PFSK-1 (cell line): ENCODE data around the gene HBS1L. TPM values are rescaled to one million over a fixed set of nuclear protein-coding genes. Genes with fewer than 3 reads are reported as not detected.

Source experiments
- FOXP2 ChIP-seq: optimal IDR thresholded peaks from 2 replicates; pipeline ENCODE3; 2011; ENCODE audit warnings: borderline replicate concordance, control low read depth, inconsistent platforms; ENCODE audit not compliant: insufficient read depth; ENCODE audit errors: extremely low read length, extremely low read depth
- POLR2AphosphoS5 ChIP-seq: IDR thresholded peaks from 2 replicates; pipeline ENCODE4 v1.6.1; 2012; ENCODE audit warnings: low read depth, mild to moderate bottlenecking, control low read depth, low read length, moderate library complexity
- SIN3A ChIP-seq: IDR thresholded peaks from 2 replicates; pipeline ENCODE4 v1.6.1; 2012; ENCODE audit warnings: mild to moderate bottlenecking, low read length, moderate library complexity, borderline replicate concordance; ENCODE audit not compliant: insufficient read depth
- TAF1 ChIP-seq: IDR thresholded peaks from 2 replicates; pipeline ENCODE4 v1.6.1; 2012; ENCODE audit warnings: low read length, control low read depth, borderline replicate concordance; ENCODE audit not compliant: insufficient read depth
- polyA plus RNA-seq: library from polyadenylated mRNA; unstranded; fragments of >200 nt; gene quantifications from one replicate; pipeline ENCODE4 v1.2.1, GENCODE V29; 2012; ENCODE audit warnings: low read depth, missing spikeins; ENCODE audit not compliant: insufficient read length
- TF ChIP-seq, protein P1 (sequence below), 2 experiments: IDR thresholded peaks; 2 replicates each; pipeline versions ENCODE4 v1.6.1 to v1.8.0; 2011 to 2012; ENCODE audit warnings: low read depth in 2 of 2, low read length in 2 of 2, control low read depth in 1 of 2, inconsistent platforms in 1 of 2, mild to moderate bottlenecking in 1 of 2, moderate library complexity in 1 of 2; ENCODE audit not compliant: insufficient read depth in 1 of 2

Gene HBS1L
- 57.3 TPM for polyA plus RNA-seq

- TF ChIP-seq POLR2AphosphoS5 (peak; percentile 96), SIN3A (peak; percentile 87; the same call in 1 of the 2 replicates), FOXP2 (peak; percentile 94), TAF1 (peak; percentile 96)
- TF ChIP-seq, protein P1, sequence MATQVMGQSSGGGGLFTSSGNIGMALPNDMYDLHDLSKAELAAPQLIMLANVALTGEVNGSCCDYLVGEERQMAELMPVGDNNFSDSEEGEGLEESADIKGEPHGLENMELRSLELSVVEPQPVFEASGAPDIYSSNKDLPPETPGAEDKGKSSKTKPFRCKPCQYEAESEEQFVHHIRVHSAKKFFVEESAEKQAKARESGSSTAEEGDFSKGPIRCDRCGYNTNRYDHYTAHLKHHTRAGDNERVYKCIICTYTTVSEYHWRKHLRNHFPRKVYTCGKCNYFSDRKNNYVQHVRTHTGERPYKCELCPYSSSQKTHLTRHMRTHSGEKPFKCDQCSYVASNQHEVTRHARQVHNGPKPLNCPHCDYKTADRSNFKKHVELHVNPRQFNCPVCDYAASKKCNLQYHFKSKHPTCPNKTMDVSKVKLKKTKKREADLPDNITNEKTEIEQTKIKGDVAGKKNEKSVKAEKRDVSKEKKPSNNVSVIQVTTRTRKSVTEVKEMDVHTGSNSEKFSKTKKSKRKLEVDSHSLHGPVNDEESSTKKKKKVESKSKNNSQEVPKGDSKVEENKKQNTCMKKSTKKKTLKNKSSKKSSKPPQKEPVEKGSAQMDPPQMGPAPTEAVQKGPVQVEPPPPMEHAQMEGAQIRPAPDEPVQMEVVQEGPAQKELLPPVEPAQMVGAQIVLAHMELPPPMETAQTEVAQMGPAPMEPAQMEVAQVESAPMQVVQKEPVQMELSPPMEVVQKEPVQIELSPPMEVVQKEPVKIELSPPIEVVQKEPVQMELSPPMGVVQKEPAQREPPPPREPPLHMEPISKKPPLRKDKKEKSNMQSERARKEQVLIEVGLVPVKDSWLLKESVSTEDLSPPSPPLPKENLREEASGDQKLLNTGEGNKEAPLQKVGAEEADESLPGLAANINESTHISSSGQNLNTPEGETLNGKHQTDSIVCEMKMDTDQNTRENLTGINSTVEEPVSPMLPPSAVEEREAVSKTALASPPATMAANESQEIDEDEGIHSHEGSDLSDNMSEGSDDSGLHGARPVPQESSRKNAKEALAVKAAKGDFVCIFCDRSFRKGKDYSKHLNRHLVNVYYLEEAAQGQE (IDR thresholded peaks at IDR 0.05; ENCODE audit: insufficient read depth in 1 of 2, low read depth in 2 of 2, low read length in 2 of 2): peak in 1 of 2 experiments; percentile 63; a peak in 1 of 4 replicates
Observed at GRCh38 chr6:135054569-135055498, at the start of gene HBS1L. TSS of gene HBS1L (minus strand) at chr6:135054822. CDS start at chr6:135054691, 131 bp downstream.

DNA sequence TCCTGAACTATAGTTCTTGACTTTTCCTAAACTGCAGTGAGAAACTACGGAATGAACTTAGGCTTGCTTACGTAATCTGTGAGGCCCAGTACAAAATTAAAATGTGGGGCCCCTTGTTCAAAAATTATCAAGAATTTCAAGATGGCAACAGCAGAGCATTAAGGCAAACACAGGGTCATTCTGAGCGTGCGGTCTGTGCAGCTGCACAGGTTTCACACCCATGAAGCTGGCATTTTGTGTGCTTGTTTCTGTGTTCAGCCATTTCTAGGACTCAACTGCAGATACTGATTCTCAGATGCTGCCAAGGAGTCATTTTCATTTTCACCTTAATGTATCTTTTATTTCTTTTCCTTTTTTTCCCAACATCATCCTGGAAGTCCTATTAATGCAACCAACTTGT, 49.6 kb upstream of the HBS1L start:
- TF ChIP-seq POLR2AphosphoS5 (no peak), SIN3A (no peak), TAF1 (no peak), FOXP2 (no peak)
- TF ChIP-seq, protein P1 (IDR thresholded peaks at IDR 0.05; ENCODE audit: insufficient read depth in 1 of 2, low read depth in 2 of 2, low read length in 2 of 2): no peak

DNA sequence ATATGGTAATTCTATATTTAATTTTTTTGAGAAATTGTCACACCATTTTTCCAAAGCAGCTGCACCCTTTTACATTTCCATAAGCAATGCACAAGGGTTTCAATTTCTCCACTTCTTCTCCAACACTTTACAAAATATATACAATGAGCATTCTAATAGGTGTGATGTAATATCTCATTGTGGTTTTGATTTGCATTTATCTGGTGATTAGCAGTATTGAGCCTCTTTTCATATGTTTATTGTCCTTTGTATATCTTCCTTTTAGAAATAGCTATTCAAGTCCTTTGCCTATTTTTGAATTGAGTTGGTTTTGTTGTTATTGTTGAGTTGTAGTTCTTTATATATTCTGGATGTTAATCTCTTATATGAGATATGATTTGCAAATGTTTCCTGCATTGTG, 47.6 kb upstream of the HBS1L start:
- TF ChIP-seq FOXP2 (no peak), SIN3A (no peak), TAF1 (no peak), POLR2AphosphoS5 (no peak)
- TF ChIP-seq, protein P1 (IDR thresholded peaks at IDR 0.05; ENCODE audit: insufficient read depth in 1 of 2, low read depth in 2 of 2, low read length in 2 of 2): no peak

DNA sequence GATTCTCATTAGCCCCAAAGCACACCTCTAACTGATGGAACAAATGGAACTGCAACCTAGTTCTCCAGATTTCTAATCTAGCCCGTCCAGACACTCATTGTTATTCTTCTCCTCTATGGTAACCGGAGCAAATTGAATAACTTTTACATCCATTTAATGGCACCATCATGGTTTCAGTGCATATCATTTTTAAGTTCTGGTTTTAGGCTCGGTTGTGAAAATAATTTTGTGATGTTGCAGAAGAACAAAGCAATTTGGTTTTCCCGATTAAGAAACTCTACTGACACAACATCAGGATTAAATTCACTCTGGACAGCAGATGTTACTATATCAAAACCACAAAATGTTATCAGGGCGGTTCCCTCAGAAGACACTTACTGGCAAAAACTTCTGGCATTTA, 42.5 kb upstream of the HBS1L start:
- TF ChIP-seq, protein P1 (IDR thresholded peaks at IDR 0.05; ENCODE audit: insufficient read depth in 1 of 2, low read depth in 2 of 2, low read length in 2 of 2): no peak
- TF ChIP-seq TAF1 (no peak), FOXP2 (no peak), SIN3A (no peak), POLR2AphosphoS5 (no peak)
